ENCODE measurements around the gene RIF1. TPM values are rescaled to one million over a fixed set of nuclear protein-coding genes. Genes with fewer than 3 reads are reported as not detected.

RIF1 gene
- total RNA-seq, 2 experiments from 2014 or later = 76.2 to 76.7 TPM

DNA sequence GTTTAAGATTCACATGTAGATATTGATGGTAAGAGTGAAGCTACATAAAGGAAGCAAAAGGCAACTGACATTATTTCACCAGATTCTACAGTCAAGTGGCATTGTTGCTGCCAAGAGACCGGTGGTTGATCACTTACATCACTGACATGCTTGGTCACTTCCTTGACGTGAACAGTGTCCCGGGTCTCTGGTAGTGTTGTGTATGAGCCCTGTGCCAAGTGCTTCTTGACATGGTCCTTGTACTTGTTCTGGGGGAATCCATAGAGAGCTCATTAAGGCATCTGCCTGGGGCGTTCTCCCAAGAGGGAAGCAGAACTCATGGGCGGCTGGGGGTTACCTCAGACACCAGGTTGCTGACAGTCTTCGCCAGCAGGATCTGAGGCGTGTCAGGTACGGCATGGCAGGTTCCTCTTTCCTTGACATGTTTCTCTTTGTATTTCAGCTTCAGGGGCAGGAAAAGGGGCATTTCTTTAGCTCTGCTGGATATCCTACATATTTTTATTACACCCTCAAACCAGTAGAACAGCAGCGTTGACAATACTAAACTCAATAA lies 116.2 kb downstream of the RIF1 start:
- Mint-ChIP-seq H3K4me1 (no peaks in the 10 kb centered on the region), H3K27me3 (no peaks in the 10 kb centered on the region), H3K27ac (no peak overlapping the region), H3K9me3 (no peaks in the 10 kb centered on the region), H3K36me3 (no peaks in the 10 kb centered on the region), H3K4me3 (no peak overlapping the region)
- DNase-seq = no peak

DNA sequence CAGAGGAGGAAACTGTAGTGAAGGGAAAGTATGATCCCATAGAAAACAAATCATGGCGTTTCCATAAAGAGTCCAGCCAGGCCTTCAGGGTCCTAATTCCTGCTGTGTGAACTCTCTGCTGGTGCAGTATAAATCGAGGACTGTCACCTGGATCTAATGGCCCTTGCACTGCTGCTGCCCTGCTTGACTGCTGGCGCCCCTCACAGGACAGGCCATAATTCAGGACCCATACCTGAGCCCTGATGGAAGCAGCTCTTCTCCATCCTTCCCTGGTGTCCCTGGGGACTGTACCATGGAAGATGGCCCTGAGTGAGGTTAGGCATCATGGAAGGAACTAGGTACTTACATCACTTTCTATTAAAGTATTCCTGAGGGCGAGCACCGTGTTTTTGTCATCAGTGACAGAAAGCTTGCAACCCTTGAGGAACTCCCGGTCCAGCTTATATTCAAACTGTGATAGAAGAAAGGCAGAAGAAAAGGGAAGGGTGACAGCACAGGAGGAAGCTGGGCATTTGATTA lies 116.9 kb downstream of the RIF1 start:
- no peaks in the 10 kb centered on the region for H3K36me3 Mint-ChIP-seq
- H3K27me3 Mint-ChIP-seq = no peaks in the 10 kb centered on the region
- H3K4me3 Mint-ChIP-seq = no peak overlapping the region
- H3K9me3 Mint-ChIP-seq = no peaks in the 10 kb centered on the region
- H3K4me1 Mint-ChIP-seq = no peaks in the 10 kb centered on the region
- no peak overlapping the region for H3K27ac Mint-ChIP-seq
- no peak for DNase-seq

Other genes starting within 250 kb of the RIF1 start
- gene RBM43, start 148.0 kb upstream of the RIF1 start, total RNA-seq = 1 to 10 TPM; 4.2 to 4.8 TPM
- gene NMI, start 120.2 kb upstream of the RIF1 start, total RNA-seq = 10 to 100 TPM; 43.8 to 46.2 TPM
- not detected for gene TNFAIP6, start 52.3 kb upstream of the RIF1 start, total RNA-seq